HL-60 (cell line): ENCODE results near the gene UCP2.
A peak's percentile ranks its signal among the peaks of the same experiment; 100 is the strongest.

Experiments used
- CTCF ChIP-seq: IDR thresholded peaks from one replicate; pipeline ENCODE4 v1.5.1; 2011; ENCODE audit warnings: low read length, control low read depth, inconsistent platforms; ENCODE audit not compliant: insufficient read depth
- GABPA ChIP-seq: IDR thresholded peaks from 2 replicates; pipeline ENCODE4 v1.6.1; 2012; ENCODE audit warnings: low read depth
- POLR2AphosphoS5 ChIP-seq: IDR thresholded peaks from 2 replicates; pipeline ENCODE4 v1.6.1; 2012; ENCODE audit warnings: low read depth
- REST ChIP-seq: IDR thresholded peaks from 2 replicates; pipeline ENCODE4 v1.6.1; 2012; ENCODE audit warnings: low read depth; ENCODE audit not compliant: insufficient replicate concordance

GRCh38 chr11:73929388-73929787 lies 53.3 kb downstream of the UCP2 start:
- TF ChIP-seq CTCF (no peak), POLR2AphosphoS5 (no peak), REST (peak; percentile 74), GABPA (no peak)
